ENCODE data around the gene EFNB2.

GRCh38 chr13:106466691-106467426 is 68.6 kb downstream of the EFNB2 start:
- TF ChIP-seq CTCF (IDR thresholded peaks at IDR 0.05; ENCODE audit: control extremely low read depth in 1 of 3, insufficient read depth in 1 of 3, low read depth in 1 of 3, low read length in 3 of 3) (no peak), USF2 (IDR thresholded peaks at IDR 0.05; ENCODE audit: low read length) (no peak), POLR2A (IDR thresholded peaks at IDR 0.05; ENCODE audit: control extremely low read depth in 1 of 2, low read depth in 2 of 2, low read length in 2 of 2) (no peak), EGR1 (IDR thresholded peaks at IDR 0.05; ENCODE audit: borderline replicate concordance, low read depth, low read length) (no peak)

Data from H1 (cell line).